ENCODE results near the gene GOSR2. TPM values are rescaled to one million over a fixed set of nuclear protein-coding genes. Genes with fewer than 3 reads are reported as not detected.

Gene GOSR2
- total and polyA plus RNA-seq, 2 donors: 21.8 to 27.5 TPM

- Histone ChIP-seq H3K9me3 (ENCODE audit: control insufficient read depth in 2 of 2, insufficient read depth in 1 of 2, low read length in 1 of 2) (no peaks in the 10 kb centered on the region), H3K27ac (ENCODE audit: low read depth in 1 of 2, low read length in 1 of 2) (no peak overlapping the region), H3K4me3 (ENCODE audit: low read length in 2 of 2) (no peak overlapping the region), H3K4me1 (ENCODE audit: control insufficient read depth in 2 of 2, insufficient read depth in 2 of 2, low read length in 2 of 2) (no peaks in the 10 kb centered on the region), H3K27me3 (ENCODE audit: control insufficient read depth in 2 of 2, insufficient read depth in 1 of 2, low read length in 1 of 2) (no peaks in the 10 kb centered on the region), H3K36me3 (ENCODE audit: control insufficient read depth in 2 of 2, insufficient read depth in 2 of 2, low read length in 1 of 2) (no peaks in the 10 kb centered on the region)
- 68% methylated on average over 1 of the region's 1 CpG for WGBS
- DNase-seq (ENCODE audit: low read depth in 6 of 9, low spot score in 9 of 9): no peak
These were observed 39.4 kb downstream of the GOSR2 start for GRCh38 chr17:46962374-46962790.

- no peaks in the 10 kb centered on the region for H3K9me3 ChIP-seq (ENCODE audit: control insufficient read depth in 2 of 2, insufficient read depth in 1 of 2, low read length in 1 of 2)
- H3K27me3 ChIP-seq (ENCODE audit: control insufficient read depth in 2 of 2, insufficient read depth in 1 of 2, low read length in 1 of 2): no peaks in the 10 kb centered on the region
- WGBS: 87% methylated on average over 2 of the region's 2 CpGs
- no peaks in the 10 kb centered on the region for H3K4me1 ChIP-seq (ENCODE audit: control insufficient read depth in 2 of 2, insufficient read depth in 2 of 2, low read length in 2 of 2)
- H3K36me3 ChIP-seq (ENCODE audit: control insufficient read depth in 2 of 2, insufficient read depth in 2 of 2, low read length in 1 of 2): no peaks in the 10 kb centered on the region
- H3K27ac ChIP-seq (ENCODE audit: low read depth in 1 of 2, low read length in 1 of 2): no peak overlapping the region
- DNase-seq (ENCODE audit: low read depth in 6 of 9, low spot score in 9 of 9): no peak
- no peak overlapping the region for H3K4me3 ChIP-seq (ENCODE audit: low read length in 2 of 2)
These were observed 40.6 kb downstream of the GOSR2 start for GRCh38 chr17:46963571-46963970.

GRCh38 chr17:46964315-46965265 is 41.6 kb downstream of the GOSR2 start:
- peaks cover 0 to 2% of the 10 kb centered on the region in 2 donors for H3K27me3 ChIP-seq (ENCODE audit: control insufficient read depth in 2 of 2, insufficient read depth in 1 of 2, low read length in 1 of 2)
- whole genome bisulfite sequencing: 90% methylated on average over 9 of the region's 9 CpGs
- DNase-seq (ENCODE audit: low read depth in 6 of 9, low spot score in 9 of 9): no peak
- no peak overlapping the region for H3K27ac ChIP-seq (ENCODE audit: low read depth in 1 of 2, low read length in 1 of 2)
- no peak overlapping the region for H3K4me3 ChIP-seq (ENCODE audit: low read length in 2 of 2)
- no peaks in the 10 kb centered on the region for H3K9me3 ChIP-seq (ENCODE audit: control insufficient read depth in 2 of 2, insufficient read depth in 1 of 2, low read length in 1 of 2)
- H3K4me1 ChIP-seq (ENCODE audit: control insufficient read depth in 2 of 2, insufficient read depth in 2 of 2, low read length in 2 of 2): no peaks in the 10 kb centered on the region
- H3K36me3 ChIP-seq (ENCODE audit: control insufficient read depth in 2 of 2, insufficient read depth in 2 of 2, low read length in 1 of 2): no peaks in the 10 kb centered on the region

GRCh38 chr17:46968224-46968834 is 45.4 kb downstream of the GOSR2 start:
- Histone ChIP-seq H3K27me3 (ENCODE audit: control insufficient read depth in 2 of 2, insufficient read depth in 1 of 2, low read length in 1 of 2) (peaks cover 0 to 2% of the 10 kb centered on the region in 2 donors), H3K4me1 (ENCODE audit: control insufficient read depth in 2 of 2, insufficient read depth in 2 of 2, low read length in 2 of 2) (no peaks in the 10 kb centered on the region), H3K4me3 (ENCODE audit: low read length in 2 of 2) (no peak overlapping the region), H3K36me3 (ENCODE audit: control insufficient read depth in 2 of 2, insufficient read depth in 2 of 2, low read length in 1 of 2) (no peaks in the 10 kb centered on the region), H3K27ac (ENCODE audit: low read depth in 1 of 2, low read length in 1 of 2) (no peak overlapping the region), H3K9me3 (ENCODE audit: control insufficient read depth in 2 of 2, insufficient read depth in 1 of 2, low read length in 1 of 2) (no peaks in the 10 kb centered on the region)
- WGBS: 94% methylated on average over 6 of the region's 6 CpGs
- DNase-seq (ENCODE audit: low read depth in 6 of 9, low spot score in 9 of 9): no peak

GRCh38 chr17:46968896-46969295 is 45.9 kb downstream of the GOSR2 start:
- DNase-seq (ENCODE audit: low read depth in 6 of 9, low spot score in 9 of 9): no peak
- no peak overlapping the region for H3K27ac ChIP-seq (ENCODE audit: low read depth in 1 of 2, low read length in 1 of 2)
- peaks cover 0 to 2% of the 10 kb centered on the region in 2 donors for H3K27me3 ChIP-seq (ENCODE audit: control insufficient read depth in 2 of 2, insufficient read depth in 1 of 2, low read length in 1 of 2)
- 98% methylated on average over 8 of the region's 8 CpGs for WGBS
- no peaks in the 10 kb centered on the region for H3K36me3 ChIP-seq (ENCODE audit: control insufficient read depth in 2 of 2, insufficient read depth in 2 of 2, low read length in 1 of 2)
- H3K4me1 ChIP-seq (ENCODE audit: control insufficient read depth in 2 of 2, insufficient read depth in 2 of 2, low read length in 2 of 2): no peaks in the 10 kb centered on the region
- no peak overlapping the region for H3K4me3 ChIP-seq (ENCODE audit: low read length in 2 of 2)
- no peaks in the 10 kb centered on the region for H3K9me3 ChIP-seq (ENCODE audit: control insufficient read depth in 2 of 2, insufficient read depth in 1 of 2, low read length in 1 of 2)

GRCh38 chr17:46971647-46972300 is 48.8 kb downstream of the GOSR2 start:
- WGBS: 86% methylated on average over 10 of the region's 10 CpGs
- no peak for DNase-seq (ENCODE audit: low read depth in 6 of 9, low spot score in 9 of 9)

GRCh38 chr17:46972346-46972745 is 49.4 kb downstream of the GOSR2 start:
- no peaks in the 10 kb centered on the region for H3K4me1 ChIP-seq (ENCODE audit: control insufficient read depth in 2 of 2, insufficient read depth in 2 of 2, low read length in 2 of 2)
- no peaks in the 10 kb centered on the region for H3K36me3 ChIP-seq (ENCODE audit: control insufficient read depth in 2 of 2, insufficient read depth in 2 of 2, low read length in 1 of 2)
- no peaks in the 10 kb centered on the region for H3K9me3 ChIP-seq (ENCODE audit: control insufficient read depth in 2 of 2, insufficient read depth in 1 of 2, low read length in 1 of 2)
- H3K4me3 ChIP-seq (ENCODE audit: low read length in 2 of 2): no peak overlapping the region
- H3K27me3 ChIP-seq (ENCODE audit: control insufficient read depth in 2 of 2, insufficient read depth in 1 of 2, low read length in 1 of 2): peaks cover 8 to 24% of the 10 kb centered on the region in 2 donors
- no peak overlapping the region for H3K27ac ChIP-seq (ENCODE audit: low read depth in 1 of 2, low read length in 1 of 2)
- WGBS: 89% methylated on average over 6 of the region's 6 CpGs
- DNase-seq (ENCODE audit: low read depth in 6 of 9, low spot score in 9 of 9): no peak

More at GRCh38 chr17:46971647-46972300, 48.8 kb downstream of the GOSR2 start:
- Histone ChIP-seq H3K27me3 (ENCODE audit: control insufficient read depth in 2 of 2, insufficient read depth in 1 of 2, low read length in 1 of 2) (peaks cover 2 to 18% of the 10 kb centered on the region in 2 donors), H3K4me1 (ENCODE audit: control insufficient read depth in 2 of 2, insufficient read depth in 2 of 2, low read length in 2 of 2) (no peaks in the 10 kb centered on the region), H3K4me3 (ENCODE audit: low read length in 2 of 2) (no peak overlapping the region), H3K27ac (ENCODE audit: low read depth in 1 of 2, low read length in 1 of 2) (no peak overlapping the region), H3K36me3 (ENCODE audit: control insufficient read depth in 2 of 2, insufficient read depth in 2 of 2, low read length in 1 of 2) (no peaks in the 10 kb centered on the region), H3K9me3 (ENCODE audit: control insufficient read depth in 2 of 2, insufficient read depth in 1 of 2, low read length in 1 of 2) (no peaks in the 10 kb centered on the region)

- Histone ChIP-seq H3K4me3 (ENCODE audit: low read length in 2 of 2) (no peak overlapping the region), H3K27me3 (ENCODE audit: control insufficient read depth in 2 of 2, insufficient read depth in 1 of 2, low read length in 1 of 2) (peaks cover 23 to 40% of the 10 kb centered on the region in 2 donors), H3K9me3 (ENCODE audit: control insufficient read depth in 2 of 2, insufficient read depth in 1 of 2, low read length in 1 of 2) (peaks cover 0 to 3% of the 10 kb centered on the region in 2 donors), H3K27ac (ENCODE audit: low read depth in 1 of 2, low read length in 1 of 2) (no peak overlapping the region), H3K36me3 (ENCODE audit: control insufficient read depth in 2 of 2, insufficient read depth in 2 of 2, low read length in 1 of 2) (no peaks in the 10 kb centered on the region), H3K4me1 (ENCODE audit: control insufficient read depth in 2 of 2, insufficient read depth in 2 of 2, low read length in 2 of 2) (peaks cover 2 to 4% of the 10 kb centered on the region in 2 donors)
- 92% methylated on average over 11 of the region's 11 CpGs for WGBS
- no peak for DNase-seq (ENCODE audit: low read depth in 6 of 9, low spot score in 9 of 9)
These were observed 51.1 kb downstream of the GOSR2 start for GRCh38 chr17:46974086-46974485.

- Histone ChIP-seq H3K36me3 (ENCODE audit: control insufficient read depth in 2 of 2, insufficient read depth in 2 of 2, low read length in 1 of 2) (no peaks in the 10 kb centered on the region), H3K27ac (ENCODE audit: low read depth in 1 of 2, low read length in 1 of 2) (no peak overlapping the region), H3K4me3 (ENCODE audit: low read length in 2 of 2) (no peak overlapping the region), H3K9me3 (ENCODE audit: control insufficient read depth in 2 of 2, insufficient read depth in 1 of 2, low read length in 1 of 2) (peaks cover 0 to 3% of the 10 kb centered on the region in 2 donors), H3K4me1 (ENCODE audit: control insufficient read depth in 2 of 2, insufficient read depth in 2 of 2, low read length in 2 of 2) (peaks cover 4 to 6% of the 10 kb centered on the region in 2 donors), H3K27me3 (ENCODE audit: control insufficient read depth in 2 of 2, insufficient read depth in 1 of 2, low read length in 1 of 2) (peaks cover 30 to 51% of the 10 kb centered on the region in 2 donors)
- no peak for DNase-seq (ENCODE audit: low read depth in 6 of 9, low spot score in 9 of 9)
- WGBS: 89% methylated on average over 4 of the region's 4 CpGs
These were observed 52.3 kb downstream of the GOSR2 start for GRCh38 chr17:46975287-46975686.
